H1 (cell line): ENCODE measurements around the gene EPM2A. TPM values are rescaled to one million over a fixed set of nuclear protein-coding genes. Genes with fewer than 3 reads are reported as not detected.

Experiments used
- CTCF ChIA-PET: fragments of 300-600 bp; sonication (Branson Sonifier 250); formaldehyde crosslinking; loops from one replicate; lab custom pipeline; 2021; ENCODE audit not compliant: partially characterized antibody; lab: Charles Lee
- POLR2A ChIA-PET: fragments of 300-600 bp; sonication (Branson Sonifier 250); formaldehyde crosslinking; loops from one replicate; lab custom pipeline; 2021; ENCODE audit warnings: inconsistent platforms; ENCODE audit not compliant: partially characterized antibody; lab: Charles Lee
- DNase-seq, 2 experiments: peaks; one replicate each; pipeline versions ENCODE4 v3.0.0 to v3.0.0-alpha.2; 2010 to 2022; ENCODE audit warnings: low spot score in 2 of 2, low read depth in 1 of 2, mixed read lengths in 1 of 2
- FAIRE-seq: peaks from 2 replicates; lab custom pipeline; 2011; peaks lifted over from hg19 to GRCh38; lab: Jason Lieb, UNC
- H2AFZ ChIP-seq: 2 replicates; pipeline ENCODE4 v1.8.1; 2012; ENCODE audit warnings: low read length, inconsistent platforms
- H2AK5ac ChIP-seq: 2 replicates; pipeline ENCODE4 v1.6.1; 2013; ENCODE audit warnings: low read depth, low read length
- H2BK120ac ChIP-seq: replicated peaks from 2 replicates; pipeline ENCODE3; 2013; ENCODE audit warnings: low read depth, low read length, inconsistent platforms
- H2BK12ac ChIP-seq: 2 replicates; pipeline ENCODE4 v1.6.1; 2013; ENCODE audit warnings: low read depth, low read length
- H2BK15ac ChIP-seq: 2 replicates; pipeline ENCODE4 v1.6.1; 2013; ENCODE audit warnings: low read length
- H2BK20ac ChIP-seq: 2 replicates; pipeline ENCODE4 v1.6.1; 2013; ENCODE audit warnings: low read length
- H2BK5ac ChIP-seq: 2 replicates; pipeline ENCODE4 v1.6.1; 2013; ENCODE audit warnings: low read depth, low read length
- H3K14ac ChIP-seq: 2 replicates; pipeline ENCODE4 v1.6.1; 2013; ENCODE audit warnings: inconsistent platforms; ENCODE audit not compliant: insufficient read length
- H3K18ac ChIP-seq: 2 replicates; pipeline ENCODE4 v1.6.1; 2013; ENCODE audit warnings: low read length; ENCODE audit errors: extremely low read depth
- H3K23ac ChIP-seq: 2 replicates; pipeline ENCODE4 v1.6.1; 2013; ENCODE audit warnings: inconsistent platforms; ENCODE audit not compliant: insufficient read length
- H3K23me2 ChIP-seq: 2 replicates; pipeline ENCODE4 v1.6.1; 2013; ENCODE audit warnings: low read depth, low read length
- H3K27ac ChIP-seq: 2 replicates; pipeline ENCODE4 v1.6.1; 2011; ENCODE audit warnings: low read depth, low read length, inconsistent platforms
- H3K27me3 ChIP-seq, 4 experiments: replicated peaks in 1 of 4; 1 replicate in 1 of 4; 2 replicates in 3 of 4; pipeline versions ENCODE4 v1.6.1 to v1.8.1; 2011 to 2013; ENCODE audit warnings: low read length in 3 of 4, mild to moderate bottlenecking in 3 of 4, inconsistent platforms in 2 of 4, mixed read lengths in 2 of 4, moderate library complexity in 1 of 4; ENCODE audit not compliant: control insufficient read depth in 3 of 4, insufficient read depth in 3 of 4; ENCODE audit errors: extremely low read depth in 1 of 4
- H3K36me3 ChIP-seq, 4 experiments: 2 replicates each; pipeline versions ENCODE4 v1.6.1 to v1.8.1; 2011 to 2013; ENCODE audit warnings: mild to moderate bottlenecking in 4 of 4, low read length in 3 of 4, moderate library complexity in 2 of 4, control low read depth in 1 of 4, inconsistent platforms in 1 of 4; ENCODE audit not compliant: insufficient read depth in 4 of 4, control insufficient read depth in 2 of 4
- H3K4ac ChIP-seq: replicated peaks from 2 replicates; pipeline ENCODE3; 2013; ENCODE audit warnings: low read length, low read depth, mixed read lengths, inconsistent platforms; ENCODE audit not compliant: insufficient read length
- H3K4me1 ChIP-seq, 4 experiments: replicated peaks in 1 of 4; 1 replicate in 1 of 4; 2 replicates in 3 of 4; pipeline versions ENCODE4 v1.6.1 to v1.8.1; 2011 to 2013; ENCODE audit warnings: low read length in 3 of 4, inconsistent platforms in 2 of 4, mixed read lengths in 1 of 4; ENCODE audit not compliant: insufficient read depth in 4 of 4, control insufficient read depth in 3 of 4
- H3K4me2 ChIP-seq, 2 experiments: 2 replicates each; pipeline versions ENCODE4 v1.6.1 to v1.8.1; 2011 to 2013; ENCODE audit warnings: low read depth in 2 of 2, low read length in 2 of 2, control low read depth in 1 of 2, inconsistent platforms in 1 of 2, mild to moderate bottlenecking in 1 of 2; ENCODE audit not compliant: insufficient read depth in 1 of 2
- H3K4me3 ChIP-seq, 4 experiments: fragments of 200-600, 300-600 bp in 1 of 4; sonication (generic), shearing (Covaris generic), sonication (Bioruptor Twin) in 1 of 4; 2 replicates each; pipeline versions ENCODE4 v1.5.1 to v1.8.1; 2011 to 2016; ENCODE audit warnings: low read length in 4 of 4, low read depth in 3 of 4, control low read depth in 2 of 4, inconsistent platforms in 2 of 4, mild to moderate bottlenecking in 2 of 4, mixed read lengths in 1 of 4, moderate library complexity in 1 of 4; ENCODE audit not compliant: insufficient read depth in 2 of 4; ENCODE audit errors: extremely low read depth in 1 of 4
- H3K56ac ChIP-seq: replicated peaks from 2 replicates; pipeline ENCODE3; 2013; ENCODE audit warnings: low read depth, mild to moderate bottlenecking, mixed read lengths, low read length, inconsistent platforms; ENCODE audit not compliant: insufficient read length
- H3K79me1 ChIP-seq: 2 replicates; pipeline ENCODE4 v1.6.1; 2013; ENCODE audit warnings: low read depth, low read length, control low read depth
- H3K79me2 ChIP-seq, 2 experiments: 2 replicates each; pipeline versions ENCODE4 v1.6.1 to v1.8.1; 2012 to 2013; ENCODE audit warnings: low read length in 2 of 2, mild to moderate bottlenecking in 2 of 2, inconsistent platforms in 1 of 2; ENCODE audit not compliant: insufficient read depth in 2 of 2, control insufficient read depth in 1 of 2
- H3K9ac ChIP-seq, 4 experiments: replicated peaks in 1 of 4; 1 replicate in 1 of 4; 2 replicates in 3 of 4; pipeline versions ENCODE4 v1.6.1 to v1.8.1; 2011 to 2013; ENCODE audit warnings: low read depth in 3 of 4, low read length in 3 of 4, control low read depth in 2 of 4, mild to moderate bottlenecking in 2 of 4, moderate library complexity in 2 of 4, inconsistent platforms in 1 of 4; ENCODE audit errors: extremely low read depth in 1 of 4
- H3K9me3 ChIP-seq, 2 experiments: 2 replicates each; pipeline versions ENCODE4 v1.6.1 to v1.8.1; 2012 to 2013; ENCODE audit warnings: mild to moderate bottlenecking in 2 of 2, moderate library complexity in 2 of 2, control low read depth in 1 of 2, inconsistent platforms in 1 of 2, low read depth in 1 of 2, low read length in 1 of 2, mixed read lengths in 1 of 2; ENCODE audit not compliant: insufficient read depth in 2 of 2
- H4K20me1 ChIP-seq, 2 experiments: replicated peaks in 1 of 2; 2 replicates each; pipeline versions ENCODE3 to v1.8.1; 2011 to 2013; ENCODE audit warnings: inconsistent platforms in 2 of 2, low read length in 2 of 2, mild to moderate bottlenecking in 1 of 2; ENCODE audit not compliant: insufficient read depth in 2 of 2, control insufficient read depth in 1 of 2
- H4K5ac ChIP-seq: 2 replicates; pipeline ENCODE4 v1.6.1; 2013; ENCODE audit warnings: low read length, low read depth, mixed read lengths, inconsistent platforms; ENCODE audit not compliant: insufficient read length
- H4K8ac ChIP-seq: 2 replicates; pipeline ENCODE4 v1.8.0; 2013; ENCODE audit warnings: mild to moderate bottlenecking, moderate library complexity, low read length, inconsistent platforms; ENCODE audit not compliant: insufficient read depth; ENCODE audit errors: extremely low read depth
- H4K91ac ChIP-seq: replicated peaks from 2 replicates; pipeline ENCODE3; 2013; ENCODE audit warnings: low read length, mixed read lengths, inconsistent platforms; ENCODE audit not compliant: insufficient read length
- ATF3 ChIP-seq: IDR thresholded peaks from 2 replicates; pipeline ENCODE4 v1.6.1; 2011; ENCODE audit warnings: low read depth, mild to moderate bottlenecking, low read length; ENCODE audit not compliant: insufficient read depth
- POLR2A ChIP-seq, 2 experiments: IDR thresholded peaks; 1 replicate in 1 of 2; 2 replicates in 1 of 2; pipeline ENCODE4 v1.6.1; 2011; ENCODE audit warnings: low read depth in 2 of 2, low read length in 2 of 2, mild to moderate bottlenecking in 2 of 2; ENCODE audit errors: control extremely low read depth in 1 of 2
- WGBS, 2 experiments: shearing (Covaris generic) in 1 of 2; methylation state at CpG; one replicate each; pipeline versions ENCODE4 v1.1.6 to v1.1.7; 2013 to 2015; ENCODE audit warnings: low lambda C conversion rate in 2 of 2, mixed read lengths in 2 of 2, inconsistent platforms in 1 of 2, low coverage in 1 of 2, missing lambda C conversion rate in 1 of 2; ENCODE audit not compliant: insufficient replicate concordance in 2 of 2, insufficient coverage in 1 of 2, insufficient read length in 1 of 2; ENCODE audit errors: extremely low coverage in 1 of 2, missing lambda C conversion rate in 1 of 2; 5-methylcytosine and 5-hydroxymethylcytosine counted together
- polyA plus RNA-seq, 7 experiments: library from polyadenylated mRNA; depleted of rRNA in 3 of 7; stranded (reverse) in 5 of 7; unstranded in 2 of 7; fragments of >200 nt in 5 of 7; fragments of 200-250 nt in 2 of 7; gene quantifications; 1 replicate in 5 of 7; 2 replicates in 1 of 7; 4 replicates in 1 of 7; pipeline versions ENCODE4 v1.2.1 to v1.2.3, GENCODE V29; 2011 to 2013; ENCODE audit warnings: missing spikeins in 2 of 7, mixed read lengths in 2 of 7
- total RNA-seq: library from RNA; stranded (reverse); fragmentation: NEBNext Ultra II Directional; extraction: Animal tissue kit (Norgen Biotek cat#: 25700); gene quantifications from 2 replicates; pipeline ENCODE4 v1.2.1, GENCODE V29; 2021

EPM2A gene
- total and polyA plus RNA-seq, 2 of the 8 experiments (the other 6 are each of a cell fraction or from before 2014, with no cell fraction given): 2.3 to 6.2 TPM

- no peaks in the 10 kb centered on the region for H3K27me3 ChIP-seq
- H3K4ac ChIP-seq: no peak overlapping the region
- H3K79me2 ChIP-seq: no peaks in the 10 kb centered on the region
- H3K9me3 ChIP-seq: no peaks in the 10 kb centered on the region
- no peak overlapping the region for H3K56ac ChIP-seq
- H3K79me1 ChIP-seq: no peaks in the 10 kb centered on the region
- no peak overlapping the region for H3K23ac ChIP-seq
- H4K8ac ChIP-seq: no peak overlapping the region
- H4K5ac ChIP-seq: no peak overlapping the region
- no peaks in the 10 kb centered on the region; a peak in 1 of 7 replicates for H3K4me1 ChIP-seq
- no peak overlapping the region for H3K27ac ChIP-seq
- H2BK5ac ChIP-seq: no peak overlapping the region
- TF ChIP-seq ATF3 (no peak), POLR2A (IDR thresholded peaks at IDR 0.05; ENCODE audit: control extremely low read depth in 1 of 2, low read depth in 2 of 2, low read length in 2 of 2) (no peak)
- H3K9ac ChIP-seq: no peak overlapping the region
- H2BK120ac ChIP-seq: no peak overlapping the region
- no peak for DNase-seq
- H3K23me2 ChIP-seq: no peaks in the 10 kb centered on the region
- POLR2A ChIA-PET: no interaction called here
- no peak overlapping the region for H2BK20ac ChIP-seq
- no peak overlapping the region for H2AK5ac ChIP-seq
- no peak overlapping the region for H3K4me3 ChIP-seq
- no peak overlapping the region for H2BK15ac ChIP-seq
- H2AFZ ChIP-seq: no peak overlapping the region
- H4K20me1 ChIP-seq: no peaks in the 10 kb centered on the region
- no peak overlapping the region for H3K4me2 ChIP-seq
- H3K36me3 ChIP-seq: no peaks in the 10 kb centered on the region
- WGBS, 2 experiments: 86% methylated on average over 6 of the region's 6 CpGs; no CpG with 5 or more reads in 1 of the 2 experiments
- no peak overlapping the region for H3K18ac ChIP-seq
- no peak for FAIRE-seq
- H3K14ac ChIP-seq: no peak overlapping the region
- H4K91ac ChIP-seq: no peak overlapping the region
- H2BK12ac ChIP-seq: no peak overlapping the region
- CTCF ChIA-PET: interaction anchor here (0.6 to 1.5 kb wide), 2 partner anchors 21 to 1354 kb away, joined by 4 read pairs; no protein-coding TSS in a partner anchor
These were observed 74.6 kb downstream of the EPM2A start for GRCh38 chr6:145660676-145661075.
